DMS79 (cell line): Measurements from ENCODE around the gene SCGB1D2.
A peak's percentile ranks its signal among the peaks of the same experiment; 100 is the strongest.
"Not testable (repeated sequence)": the region's sequence is repeated elsewhere in the genome, so short reads cannot be mapped to it uniquely, and the experiment has no call there.

ENCODE experiments used
- DNase-seq: peaks from one replicate; lab custom pipeline; 2025; lab: John Stamatoyannopoulos, UW

SCGB1D2 gene

GRCh38 chr11:62242021-62242420, at the start of gene SCGB1D2:
Gene SCGB1D2, plus strand, starts transcription at chr11:62242239. Its CDS starts 69 bp downstream, at chr11:62242308.
- DNase-seq = peak; percentile 93

GRCh38 chr11:62193952-62194351, 48.1 kb upstream of the SCGB1D2 start:
- DNase-seq = no peak

- not testable (repeated sequence) for DNase-seq
These were observed 47.0 kb upstream of the SCGB1D2 start for GRCh38 chr11:62195010-62195409.

- peak; percentile 23 for DNase-seq
These were observed 46.1 kb upstream of the SCGB1D2 start for GRCh38 chr11:62195945-62196344.

- DNase-seq = not testable (repeated sequence)
These were observed 44.6 kb upstream of the SCGB1D2 start for GRCh38 chr11:62197400-62197799.

GRCh38 chr11:62201376-62201775, 40.7 kb upstream of the SCGB1D2 start:
- DNase-seq = no peak

- DNase-seq = no peak
These were observed 39.1 kb upstream of the SCGB1D2 start for GRCh38 chr11:62202910-62203309.

- DNase-seq = no peak
These were observed 37.6 kb upstream of the SCGB1D2 start for GRCh38 chr11:62204430-62204829.

GRCh38 chr11:62205441-62205840, 36.6 kb upstream of the SCGB1D2 start:
- no peak for DNase-seq

GRCh38 chr11:62206276-62207066, 35.6 kb upstream of the SCGB1D2 start:
- not testable (repeated sequence) for DNase-seq

GRCh38 chr11:62208785-62209144, 33.3 kb upstream of the SCGB1D2 start:
- peak; percentile 71 for DNase-seq

GRCh38 chr11:62217191-62217748, 24.8 kb upstream of the SCGB1D2 start:
- DNase-seq = no peak

- DNase-seq = no peak
These were observed 20.5 kb upstream of the SCGB1D2 start for GRCh38 chr11:62221498-62221897.

GRCh38 chr11:62223095-62223494, 18.9 kb upstream of the SCGB1D2 start:
- DNase-seq = no peak

GRCh38 chr11:62233730-62234129, 8.3 kb upstream of the SCGB1D2 start:
- no peak for DNase-seq

GRCh38 chr11:62236187-62236586, 5.9 kb upstream of the SCGB1D2 start:
- DNase-seq = no peak

GRCh38 chr11:62237499-62237898, 4.5 kb upstream of the SCGB1D2 start:
- DNase-seq = no peak

- DNase-seq = no peak
These were observed 3.9 kb upstream of the SCGB1D2 start for GRCh38 chr11:62238151-62238550.

- DNase-seq = no peak
These were observed 944 bp upstream of the SCGB1D2 start for GRCh38 chr11:62241095-62241494.

GRCh38 chr11:62245271-62245753, 3.3 kb downstream of the SCGB1D2 start:
- DNase-seq = no peak

GRCh38 chr11:62251698-62252097, 9.7 kb downstream of the SCGB1D2 start:
- no peak for DNase-seq

GRCh38 chr11:62253999-62254542, 12.0 kb downstream of the SCGB1D2 start:
- DNase-seq = no peak

GRCh38 chr11:62256281-62256680, 14.2 kb downstream of the SCGB1D2 start:
- no peak for DNase-seq
